ENCODE measurements around the gene PRDM16.

Gene PRDM16

DNA sequence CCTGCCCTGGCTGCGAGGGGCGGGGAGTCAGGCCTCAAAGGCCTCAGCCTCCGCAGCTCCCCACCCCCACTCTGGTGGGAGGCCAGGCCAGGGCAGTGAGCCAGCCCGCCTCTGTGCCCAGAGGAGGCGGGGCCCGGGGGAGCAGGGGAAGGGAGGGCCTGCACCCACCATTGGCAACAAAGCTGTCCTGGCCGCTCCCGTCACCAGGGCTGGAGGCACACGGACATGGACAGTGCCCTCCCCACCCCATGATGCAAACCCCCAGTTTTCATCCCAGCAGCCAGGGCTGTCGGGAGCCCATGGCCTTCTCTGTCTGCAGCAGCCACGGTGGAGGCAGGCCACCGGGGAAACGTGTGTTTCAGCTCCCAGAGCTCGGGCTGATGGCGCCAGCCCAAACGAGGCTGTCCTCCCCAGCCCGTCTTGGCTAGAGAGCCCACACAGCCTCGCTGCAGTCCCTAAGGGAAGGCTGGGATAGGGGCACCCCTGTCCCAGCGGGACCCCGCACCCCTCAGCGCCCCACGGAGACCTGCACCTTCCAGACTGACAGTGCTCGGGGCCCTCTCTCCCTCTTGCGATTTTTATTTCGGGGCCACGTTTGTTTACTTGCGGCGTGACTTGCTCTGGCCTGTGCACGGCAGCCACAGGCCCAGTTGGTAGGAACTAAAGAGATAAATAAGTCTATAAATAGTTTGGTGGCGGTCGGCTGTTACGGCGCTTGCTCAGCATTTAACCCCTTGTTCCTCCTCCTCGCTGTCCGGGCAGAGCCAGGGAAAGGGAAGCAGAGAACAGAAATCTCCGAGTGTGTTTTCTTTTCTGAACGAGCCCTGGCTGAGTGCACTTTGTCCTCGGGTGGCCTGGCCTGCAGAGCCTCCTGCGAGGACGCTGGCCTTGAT lies 101.8 kb downstream of the PRDM16 start:
- no peak for DNase-seq

DNA sequence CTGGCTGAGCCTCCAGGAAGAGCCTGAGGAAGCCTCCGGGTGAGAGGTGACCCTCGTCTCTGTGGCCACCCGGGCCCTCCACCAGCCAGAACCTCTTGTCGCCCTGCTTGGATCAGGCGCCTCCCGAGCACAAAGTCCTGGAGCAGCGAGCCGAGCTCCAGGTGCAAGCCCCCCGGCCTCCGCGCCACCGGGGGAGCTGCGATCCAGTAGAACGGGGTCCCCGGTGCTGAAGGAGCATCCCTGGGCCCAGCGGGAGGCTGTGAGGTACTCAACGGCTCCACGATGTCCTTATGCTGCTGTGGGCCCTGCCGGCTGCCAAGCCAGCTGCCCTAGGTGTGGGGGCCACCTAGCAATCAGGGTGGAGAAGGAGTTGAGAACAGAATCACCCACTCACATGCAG lies 102.8 kb downstream of the PRDM16 start:
- DNase-seq = no peak

DNA sequence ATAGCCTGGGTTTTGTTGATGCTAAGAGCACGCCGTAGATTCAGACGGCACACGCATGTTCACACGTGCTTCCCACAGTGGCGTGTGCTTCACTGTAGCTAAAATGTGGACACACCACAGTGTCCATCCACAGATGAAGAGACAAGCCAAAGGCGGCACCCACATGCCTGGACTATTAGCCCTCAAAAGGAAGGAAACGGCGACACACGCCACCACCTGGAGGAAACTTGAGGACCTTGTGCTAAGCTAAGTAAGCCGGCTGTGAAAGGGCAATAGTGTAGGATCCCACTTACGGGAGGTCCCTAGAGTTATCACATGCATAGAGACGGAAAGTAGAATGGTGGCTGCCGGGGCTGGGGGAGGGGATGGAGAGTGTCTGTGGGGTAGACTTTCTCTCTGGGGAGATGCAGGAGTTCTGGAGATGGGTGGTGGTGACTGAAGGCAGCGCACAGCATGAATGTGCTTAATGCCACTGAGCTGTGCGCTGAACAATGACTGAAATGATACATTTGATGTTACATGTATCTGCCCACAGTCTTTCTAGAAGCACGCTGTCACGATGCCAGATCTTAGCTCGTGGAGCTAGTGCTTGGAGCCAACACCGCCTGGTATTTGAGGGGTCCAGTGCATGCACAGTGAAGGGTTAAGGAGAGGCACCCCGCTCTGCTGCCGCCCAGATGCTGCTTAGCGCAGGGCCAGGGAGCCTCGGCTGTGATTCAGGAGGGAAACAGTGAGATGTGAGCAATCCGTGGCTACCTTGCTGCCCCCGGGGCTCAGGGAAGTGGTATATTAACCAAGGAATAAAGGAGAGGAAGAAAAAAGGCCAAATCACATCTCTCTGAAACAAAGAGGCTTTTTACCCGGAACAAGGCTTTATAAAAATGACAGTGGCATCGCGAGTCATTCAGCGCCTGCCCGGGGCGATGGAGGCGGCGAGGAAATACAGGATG lies 103.7 kb downstream of the PRDM16 start:
- no peak for DNase-seq

DNA sequence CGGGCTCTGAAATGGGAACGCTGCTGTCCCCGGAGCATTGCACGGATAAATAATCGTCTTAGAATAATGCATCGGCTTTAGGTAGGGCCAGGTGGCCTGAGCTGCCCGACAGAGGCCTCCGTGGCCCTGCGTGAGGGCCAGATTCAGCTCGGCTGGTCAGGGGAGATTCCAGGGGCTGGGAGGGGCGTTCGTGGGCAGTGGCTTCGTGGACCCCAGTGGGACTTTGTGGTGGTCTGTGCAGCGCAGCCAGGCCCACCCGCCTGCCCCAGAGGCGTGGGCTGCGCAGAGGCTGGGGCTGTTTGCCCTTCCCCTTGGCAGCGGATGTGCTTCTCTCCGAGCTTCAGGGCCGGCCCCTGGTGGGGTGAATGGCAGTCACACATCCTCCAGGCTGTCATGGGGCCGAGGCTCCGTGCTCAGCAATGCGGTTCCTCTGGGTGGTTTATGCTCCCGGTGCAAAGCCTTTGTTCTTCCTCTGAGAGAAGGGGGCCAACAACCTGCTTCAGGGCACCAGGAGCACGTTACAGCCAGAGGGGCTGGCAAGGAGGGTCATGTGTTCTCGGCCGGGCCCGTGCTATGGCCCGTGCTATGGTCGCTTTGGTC lies 104.5 kb downstream of the PRDM16 start:
- no peak for DNase-seq

DNA sequence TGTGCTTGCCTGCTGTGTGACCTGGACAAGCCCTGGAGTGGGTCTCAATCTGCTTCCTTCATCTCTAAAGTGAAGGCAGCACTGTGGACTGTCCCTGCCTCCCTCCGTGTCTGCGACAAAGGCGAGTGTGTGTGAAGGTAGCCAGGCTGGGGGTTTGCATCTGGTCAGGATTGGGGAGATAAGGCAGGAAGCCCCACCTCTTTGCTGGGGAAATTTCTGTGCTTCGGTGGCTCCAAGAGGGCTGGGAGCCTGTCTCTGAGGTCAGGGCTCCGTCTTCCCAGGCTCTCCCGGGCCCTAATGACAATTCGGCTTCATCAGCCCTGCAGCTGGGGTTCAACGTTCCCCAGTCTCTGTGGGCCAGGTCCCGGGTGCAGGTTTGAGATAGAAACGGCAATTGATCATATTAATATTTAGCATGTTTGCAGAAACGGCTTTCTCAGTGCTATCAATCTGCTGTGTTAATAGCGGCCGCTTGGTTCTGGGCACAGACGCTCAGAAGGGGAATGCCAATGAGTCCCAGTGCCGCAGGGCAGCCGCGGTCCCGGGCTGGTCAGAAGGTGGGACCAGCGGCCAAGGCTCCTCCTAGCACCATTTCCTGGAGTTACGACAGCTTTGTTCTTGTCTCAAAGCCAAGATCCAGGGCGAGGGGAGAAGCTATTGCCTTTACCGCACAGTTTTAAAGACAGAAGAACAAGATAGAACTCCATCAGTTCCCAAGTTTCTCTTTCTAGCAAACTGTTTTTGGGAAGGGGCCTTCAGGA lies 105.7 kb downstream of the PRDM16 start:
- DNase-seq = no peak

DNA sequence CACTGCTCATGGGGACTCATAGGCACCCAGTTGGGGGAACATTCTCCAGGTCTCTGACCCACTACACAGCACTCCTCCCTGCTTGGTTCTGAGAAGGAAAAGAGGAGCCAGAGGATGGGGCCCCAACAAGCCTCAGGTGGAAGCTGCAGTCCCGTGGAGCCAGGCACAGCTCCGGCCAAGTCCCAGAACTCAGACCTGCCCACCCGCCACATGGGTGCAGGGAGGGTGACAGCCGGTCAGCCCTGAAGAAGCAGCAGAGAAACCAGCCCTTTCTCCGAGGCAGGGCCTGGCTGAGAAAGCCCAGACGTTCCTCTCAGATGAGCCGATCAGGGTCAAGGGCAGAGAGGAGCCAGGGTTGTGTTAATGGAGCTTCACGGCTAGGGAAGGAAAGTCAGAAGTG lies 106.5 kb downstream of the PRDM16 start:
- no peak for DNase-seq

DNA sequence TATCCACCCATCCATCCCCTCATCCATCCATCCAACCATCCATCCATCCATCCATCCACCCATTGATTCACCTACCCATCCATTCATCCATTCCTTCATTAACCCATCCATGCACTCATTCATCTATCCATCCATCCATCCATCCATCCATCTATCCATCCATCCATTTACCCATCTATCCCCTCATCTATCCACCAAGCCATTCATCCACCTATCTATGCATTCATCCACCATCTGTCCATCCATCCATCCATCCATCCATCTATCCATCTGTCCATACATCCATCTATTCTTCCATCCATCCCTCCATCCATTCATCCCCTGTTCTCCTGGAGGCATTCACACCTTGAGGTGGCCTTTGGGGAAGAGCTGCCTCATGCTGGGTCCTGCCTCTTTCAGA lies 107.0 kb downstream of the PRDM16 start:
- no peak for DNase-seq

DNA sequence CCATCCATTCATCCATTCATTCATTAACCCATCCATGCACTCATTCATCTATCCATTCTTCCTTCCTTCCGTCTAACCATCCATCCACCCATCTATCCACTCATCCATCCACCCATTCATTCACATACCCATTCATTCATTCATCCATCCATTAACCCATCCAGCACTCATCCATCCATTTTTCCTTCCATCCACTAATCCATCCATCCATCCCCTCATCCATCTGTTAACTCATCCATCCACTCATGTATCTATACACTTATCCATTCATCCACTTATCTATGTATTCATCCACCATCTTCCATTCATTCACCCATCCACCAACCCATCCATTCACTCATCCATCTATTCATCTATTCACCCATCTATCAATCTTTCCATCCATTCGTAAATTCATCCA lies 107.8 kb downstream of the PRDM16 start:
- no peak for DNase-seq

DNA sequence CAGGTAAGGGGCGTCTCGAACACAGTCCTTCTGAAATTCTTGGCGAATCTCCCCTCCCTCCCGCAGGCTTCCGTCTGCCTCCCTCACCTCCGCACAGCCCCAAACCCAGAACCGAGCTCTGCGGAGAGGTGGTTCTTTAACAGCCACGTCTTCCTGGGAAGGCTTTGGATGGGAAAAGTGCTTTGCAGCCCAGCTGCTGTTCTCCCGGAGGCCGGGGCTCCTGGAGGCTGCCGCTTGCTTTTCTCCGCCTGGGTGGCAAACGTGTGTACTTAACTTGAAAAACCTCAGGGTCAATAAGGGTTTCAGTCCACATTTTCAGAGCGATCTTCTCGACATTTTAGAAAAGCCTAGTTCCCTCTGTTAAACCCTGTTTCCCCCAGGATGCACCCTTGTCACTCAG lies 109.3 kb downstream of the PRDM16 start:
- no peak for DNase-seq

DNA sequence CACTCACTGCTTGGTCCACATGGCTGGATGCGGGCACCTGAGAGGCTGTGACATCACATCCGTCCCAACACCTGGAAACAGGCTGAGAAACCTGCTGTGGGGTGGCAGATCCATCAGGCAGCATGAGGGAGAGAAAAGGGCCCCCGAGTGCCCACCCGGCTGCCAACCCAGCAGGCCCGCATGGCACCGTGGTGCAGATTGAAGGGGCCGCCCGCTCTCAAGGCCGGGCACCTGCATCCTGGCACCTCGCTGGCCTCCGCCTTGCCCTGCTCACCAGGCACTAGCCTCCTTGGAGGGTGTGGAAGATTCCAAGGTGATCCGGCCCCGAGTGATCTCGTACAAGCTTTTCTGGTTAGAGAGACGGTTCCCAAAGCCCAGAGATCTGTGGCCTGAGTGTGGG lies 110.5 kb downstream of the PRDM16 start:
- DNase-seq = no peak

DNA sequence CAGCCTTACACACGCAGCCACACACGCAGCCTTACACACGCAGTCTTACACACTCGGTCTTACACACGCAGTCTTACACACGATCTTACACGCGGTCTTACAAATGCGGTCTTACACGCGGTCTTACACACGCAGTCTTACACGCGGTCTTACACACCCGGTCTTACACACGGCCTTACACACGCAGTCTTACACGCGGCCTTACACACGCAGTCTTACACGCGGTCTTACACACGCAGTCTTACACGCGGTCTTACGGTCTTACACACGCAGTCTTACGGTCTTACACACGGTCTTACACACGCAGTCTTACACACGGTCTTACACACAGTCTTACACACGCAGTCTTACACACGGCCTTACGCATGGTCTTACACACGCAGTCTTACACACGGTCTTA lies 111.9 kb downstream of the PRDM16 start:
- no peak for DNase-seq

DNA sequence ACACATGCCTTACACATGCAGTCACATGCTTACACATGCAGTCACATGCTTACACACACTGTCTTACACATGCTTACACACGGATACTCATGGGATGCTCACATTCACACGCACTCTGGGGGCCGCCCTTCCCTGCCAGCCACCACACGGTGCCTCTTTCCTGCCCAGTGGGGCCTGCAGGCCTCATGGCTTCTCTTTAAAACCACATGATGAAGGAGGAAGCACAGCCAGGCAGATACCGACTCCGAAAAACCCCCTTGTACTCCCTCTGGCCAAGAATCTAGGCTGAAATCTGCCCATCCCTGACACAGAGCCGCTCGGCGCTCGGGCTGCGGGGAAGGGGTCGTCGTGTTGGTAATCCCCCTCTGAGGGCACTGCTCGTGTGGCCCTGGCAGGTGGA lies 113.0 kb downstream of the PRDM16 start:
- DNase-seq = no peak

DNA sequence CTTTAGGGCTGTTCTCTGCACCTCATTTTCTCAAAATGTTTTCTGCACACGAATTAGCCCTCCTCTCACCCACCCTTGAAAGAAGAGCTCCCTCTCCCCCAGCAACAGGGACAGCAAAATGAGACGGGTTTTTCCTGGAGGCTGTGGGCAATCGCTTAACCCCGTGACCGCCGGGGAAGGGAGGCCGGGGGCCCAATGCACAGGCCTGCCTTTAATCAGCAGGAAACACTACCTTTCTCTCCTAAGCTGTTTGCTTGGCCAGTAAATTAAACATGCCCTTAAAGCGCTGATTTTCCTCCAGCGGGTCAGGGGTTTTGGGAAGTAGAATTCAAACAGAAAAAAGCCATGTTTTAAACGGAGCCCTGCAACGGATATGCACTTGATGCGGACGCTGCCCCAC lies 114.4 kb downstream of the PRDM16 start:
- no peak for DNase-seq

DNA sequence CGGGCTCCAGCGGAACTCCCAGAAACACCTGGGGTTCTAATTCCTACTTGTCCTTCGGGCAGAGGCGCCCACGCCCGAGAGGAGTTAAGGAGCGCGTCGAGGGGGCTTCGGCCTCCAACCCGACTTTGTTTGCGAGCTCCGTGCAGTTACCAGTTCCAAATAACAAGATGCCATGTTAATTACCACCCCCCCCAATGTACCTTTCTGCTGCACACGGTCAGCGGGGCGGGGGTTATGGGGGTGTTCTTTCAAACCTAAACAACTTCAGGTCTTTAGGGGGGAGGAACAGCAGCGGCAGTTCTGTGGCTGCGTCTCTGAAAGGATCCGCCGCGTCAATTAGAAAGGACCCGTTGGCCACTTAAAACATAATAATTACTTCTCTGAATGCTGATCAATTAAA lies 114.8 kb downstream of the PRDM16 start:
- no peak for DNase-seq

DNA sequence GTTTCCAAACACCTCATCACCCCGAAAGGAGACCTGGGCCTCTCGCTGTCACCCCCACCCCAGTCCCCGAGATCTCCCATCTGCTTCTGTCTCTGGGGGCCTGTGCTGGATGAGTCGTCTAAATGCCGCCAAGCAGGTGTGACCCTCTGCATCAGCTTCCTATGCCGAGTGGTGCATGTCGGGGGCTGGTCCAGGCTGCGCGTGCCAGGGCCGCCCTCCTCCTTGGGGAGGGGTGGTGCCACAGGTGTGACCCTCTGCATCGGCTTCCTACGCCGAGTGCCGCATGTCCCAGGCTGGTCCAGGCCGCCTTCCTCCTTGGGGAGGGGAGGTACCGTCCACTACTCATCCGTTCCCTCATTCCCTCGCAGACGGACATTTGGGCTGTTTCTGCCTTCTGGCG lies 115.7 kb downstream of the PRDM16 start:
- DNase-seq = no peak

DNA sequence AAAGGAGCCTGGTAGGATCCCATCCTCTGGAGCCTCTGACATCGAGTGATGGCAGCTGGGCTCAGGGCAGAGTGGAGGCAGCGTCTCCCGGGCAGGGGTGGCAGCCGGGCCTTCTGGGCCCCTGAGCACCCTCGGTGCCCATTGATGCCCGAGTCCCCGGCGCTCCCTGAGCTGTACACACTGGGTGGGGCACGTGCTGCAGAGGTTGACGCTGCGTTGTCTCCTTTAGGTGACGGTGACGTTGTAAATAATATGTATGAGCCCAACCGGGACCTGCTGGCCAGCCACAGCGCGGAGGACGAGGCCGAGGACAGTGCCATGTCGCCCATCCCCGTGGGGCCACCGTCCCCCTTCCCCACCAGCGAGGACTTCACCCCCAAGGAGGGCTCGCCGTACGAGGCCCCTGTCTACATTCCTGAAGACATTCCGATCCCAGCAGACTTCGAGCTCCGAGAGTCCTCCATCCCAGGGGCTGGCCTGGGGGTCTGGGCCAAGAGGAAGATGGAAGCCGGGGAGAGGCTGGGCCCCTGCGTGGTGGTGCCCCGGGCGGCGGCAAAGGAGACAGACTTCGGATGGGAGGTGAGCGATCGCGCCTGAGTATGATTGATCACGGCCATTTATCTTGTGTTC lies 117.0 kb downstream of the PRDM16 start:
- DNase-seq = no peak

DNA sequence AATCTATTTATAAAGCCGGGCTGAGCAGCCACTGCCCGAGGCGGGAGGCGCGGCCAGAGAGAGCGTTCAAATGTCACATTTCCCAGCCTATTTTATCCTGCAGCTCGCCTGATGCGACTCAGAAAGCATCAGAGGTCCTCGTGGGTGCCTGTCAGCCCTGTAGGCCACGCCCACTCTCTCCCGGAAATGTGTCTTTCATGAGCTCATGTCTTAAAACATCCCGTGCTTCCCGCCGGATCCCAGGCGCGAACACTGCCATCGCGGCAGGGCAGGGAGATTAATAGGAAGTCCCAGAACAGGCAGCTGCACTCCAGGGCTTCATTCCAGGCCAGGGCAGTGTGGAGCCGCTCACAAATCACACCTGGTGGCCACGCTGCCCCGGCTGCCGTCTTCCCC lies 117.5 kb downstream of the PRDM16 start:
- DNase-seq = no peak

DNA sequence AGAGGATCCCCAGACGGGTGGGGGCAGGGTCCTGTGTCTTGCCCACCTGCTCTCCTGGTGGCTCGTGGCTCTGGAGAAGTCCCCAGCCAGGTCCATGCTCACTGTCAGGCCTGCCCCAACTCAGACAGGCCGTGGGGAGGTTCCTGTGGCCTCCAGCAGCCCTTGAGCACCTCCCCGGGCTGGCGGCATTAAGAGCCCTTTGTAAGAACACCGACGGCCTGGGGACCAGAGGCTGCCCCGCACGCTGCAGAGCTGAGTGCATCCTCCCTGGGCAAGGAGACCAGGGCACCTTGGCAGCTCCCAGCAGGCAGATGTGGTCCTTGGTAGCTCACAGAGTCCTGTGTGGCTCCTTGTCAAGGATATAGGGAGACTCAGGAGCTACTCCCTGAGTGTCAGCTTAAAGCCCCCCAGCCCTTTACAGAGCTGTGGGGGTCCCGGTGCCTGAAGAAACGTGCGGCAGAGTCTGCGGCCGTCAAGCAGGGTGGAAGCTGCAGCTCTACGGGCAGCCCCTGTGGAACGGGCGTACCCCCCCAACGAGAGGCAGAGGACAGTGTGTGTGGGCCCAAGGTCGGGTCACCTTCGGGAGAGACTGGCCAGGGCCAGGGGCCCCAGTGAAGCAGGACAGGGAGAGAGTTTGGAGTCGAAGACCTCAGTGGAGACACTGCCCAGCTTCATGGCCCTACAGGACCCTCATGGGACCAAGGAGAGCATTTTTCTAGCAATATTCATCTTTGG lies 118.6 kb downstream of the PRDM16 start:
- no peak for DNase-seq

DNA sequence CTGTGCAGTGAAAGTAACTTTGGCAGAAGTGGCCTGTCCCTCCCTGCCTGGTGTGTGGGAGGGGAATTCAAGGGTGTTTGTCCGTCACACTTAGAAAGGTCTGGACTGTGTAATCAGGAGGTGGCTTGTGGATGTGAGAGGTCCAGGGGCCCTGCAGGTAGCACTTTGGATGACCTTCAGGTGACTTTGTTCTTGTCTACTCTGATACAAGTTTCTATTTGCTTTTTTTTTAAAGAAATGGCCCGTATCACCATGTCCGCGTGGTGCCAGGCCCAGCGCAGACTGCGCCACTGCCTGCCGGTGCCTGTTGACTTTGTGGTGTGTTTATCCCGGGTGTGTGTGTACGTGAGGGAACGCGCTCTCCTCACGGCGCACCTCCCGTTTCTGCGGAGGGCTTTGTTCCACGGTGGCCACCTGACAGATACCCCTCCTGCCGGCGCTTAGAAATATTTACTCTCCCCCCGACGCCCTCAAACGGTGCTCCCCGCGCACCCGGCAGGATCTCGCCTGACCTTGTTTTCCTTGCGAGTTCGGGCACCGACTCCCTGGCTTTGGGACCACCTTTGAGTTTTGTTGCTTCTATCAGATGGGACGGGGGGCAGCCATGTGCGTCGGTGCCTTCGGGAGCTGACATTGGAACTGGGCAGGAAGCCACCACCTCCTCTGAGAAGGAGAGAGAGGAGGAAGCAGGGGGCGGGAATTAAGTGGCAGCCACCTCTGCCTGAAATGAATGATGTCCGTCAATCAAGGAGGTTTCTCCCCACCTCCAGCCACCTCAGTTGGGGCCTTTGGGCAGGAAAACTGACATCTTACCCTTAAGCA lies 119.4 kb downstream of the PRDM16 start:
- no peak for DNase-seq

DNA sequence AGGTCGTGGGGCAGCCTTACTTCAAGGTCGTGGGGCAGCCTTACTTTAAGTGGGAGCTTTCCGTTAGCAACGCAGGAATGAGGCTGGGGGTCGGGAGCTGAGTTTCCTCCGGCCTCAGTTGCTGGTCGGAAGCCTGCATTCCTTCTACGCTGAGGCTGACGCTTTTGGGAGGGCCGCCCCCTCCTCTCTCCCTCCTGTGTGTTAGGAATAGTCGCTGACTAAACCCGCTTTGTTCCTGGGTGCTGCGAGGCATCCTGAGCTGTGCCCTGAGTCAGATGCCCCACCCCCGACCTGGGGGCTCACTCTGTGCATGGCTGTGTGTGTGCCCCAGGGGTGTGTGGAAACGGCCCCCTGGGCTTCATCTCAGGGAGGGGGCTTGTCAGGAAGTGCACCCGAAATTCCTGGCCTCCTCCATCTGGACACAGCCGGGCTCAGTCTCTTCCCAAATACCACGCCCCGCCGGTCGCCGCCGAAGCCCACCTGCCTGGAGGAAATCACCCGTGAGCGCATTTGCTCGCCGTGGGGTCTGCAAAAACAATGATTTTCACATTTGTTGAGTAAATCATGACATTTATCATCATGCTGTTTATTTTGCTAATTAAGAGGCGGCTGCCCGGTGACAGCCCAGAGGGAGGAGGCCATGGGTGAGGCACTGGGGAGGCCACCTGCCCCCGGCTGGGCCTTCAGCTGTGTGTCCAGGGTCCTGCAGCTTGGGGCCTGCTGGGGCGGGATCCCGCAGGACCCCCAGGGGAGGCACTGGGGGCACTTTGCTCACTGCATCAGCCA lies 121.4 kb downstream of the PRDM16 start:
- no peak for DNase-seq
